NK-92 (cell line): ENCODE results near the gene KCTD6.
"Not testable (repeated sequence)": the region's sequence is repeated elsewhere in the genome, so short reads cannot be mapped to it uniquely, and the experiment has no call there.

ENCODE experiments used
- DNase-seq: peaks from one replicate; lab custom pipeline; 2025; ENCODE audit not compliant: unreplicated experiment; lab: John Stamatoyannopoulos, UW

The KCTD6 gene

GRCh38 chr3:58522759-58523425 is 31.0 kb downstream of the KCTD6 start:
- no peak for DNase-seq

GRCh38 chr3:58524326-58524888 is 32.5 kb downstream of the KCTD6 start:
- DNase-seq: no peak

GRCh38 chr3:58526515-58526957 is 34.6 kb downstream of the KCTD6 start:
- no peak for DNase-seq

GRCh38 chr3:58527440-58527839 is 35.5 kb downstream of the KCTD6 start:
- not testable (repeated sequence) for DNase-seq

GRCh38 chr3:58528629-58529028 is 36.7 kb downstream of the KCTD6 start:
- no peak for DNase-seq

- no peak for DNase-seq
These were observed 37.8 kb downstream of the KCTD6 start for GRCh38 chr3:58529516-58530353.

- DNase-seq: no peak
These were observed 38.5 kb downstream of the KCTD6 start for GRCh38 chr3:58530354-58530865.

- no peak for DNase-seq
These were observed 39.7 kb downstream of the KCTD6 start for GRCh38 chr3:58531555-58531954.

- DNase-seq: no peak
These were observed 40.1 kb downstream of the KCTD6 start for GRCh38 chr3:58531956-58532355.

GRCh38 chr3:58532794-58533220 is 40.9 kb downstream of the KCTD6 start:
- DNase-seq: no peak

- no peak for DNase-seq
These were observed 42.9 kb downstream of the KCTD6 start for GRCh38 chr3:58534592-58535494.

GRCh38 chr3:58535531-58536500 is 43.9 kb downstream of the KCTD6 start:
- DNase-seq: no peak

GRCh38 chr3:58536501-58537411 is 44.9 kb downstream of the KCTD6 start, which contains the start of gene ACOX2:
ACOX2 (minus strand) TSS chr3:58537190; CDS start chr3:58535106, 2,084 bp downstream.
- DNase-seq: no peak

- no peak for DNase-seq
These were observed 45.8 kb downstream of the KCTD6 start for GRCh38 chr3:58537412-58538301.

- DNase-seq: no peak
These were observed 47.7 kb downstream of the KCTD6 start for GRCh38 chr3:58539626-58540025.

- no peak for DNase-seq
These were observed 48.4 kb downstream of the KCTD6 start for GRCh38 chr3:58540176-58540858.

GRCh38 chr3:58544541-58544940 is 52.6 kb downstream of the KCTD6 start:
- DNase-seq: no peak
